HT1080 (cell line): ENCODE results near the gene SART1. TPM values are rescaled to one million over a fixed set of nuclear protein-coding genes. Genes with fewer than 3 reads are reported as not detected.
"Not testable (repeated sequence)": the region's sequence is repeated elsewhere in the genome, so short reads cannot be mapped to it uniquely, and the experiment has no call there.

ENCODE experiments used
- DNase-seq: peaks from one replicate; pipeline ENCODE4 v3.0.0-alpha.2; 2015; ENCODE audit warnings: low read depth
- total RNA-seq: library from RNA; depleted of rRNA; stranded (reverse); fragments of >200 nt; shearing (Covaris generic); gene quantifications from 2 replicates; pipeline ENCODE4 v1.2.3, GENCODE V29; 2014

SART1 gene
- total RNA-seq, 1 experiment from 2014 or later, result 112 TPM

GRCh38 chr11:65932558-65932919 is 29.0 kb upstream of the SART1 start:
- no peak for DNase-seq

- no peak for DNase-seq
Observed at GRCh38 chr11:65934014-65934413, 27.5 kb upstream of the SART1 start.

- DNase-seq, result no peak
Observed at GRCh38 chr11:65937766-65938165, 23.8 kb upstream of the SART1 start.

- no peak for DNase-seq
Observed at GRCh38 chr11:65941720-65942310, 19.7 kb upstream of the SART1 start.

- no peak for DNase-seq
Observed at GRCh38 chr11:65942531-65942930, 19.0 kb upstream of the SART1 start.

- DNase-seq, result no peak
Observed at GRCh38 chr11:65944191-65944590, 17.3 kb upstream of the SART1 start.

GRCh38 chr11:65944767-65945166 is 16.8 kb upstream of the SART1 start:
- no peak for DNase-seq

- no peak for DNase-seq
Observed at GRCh38 chr11:65945430-65945911, 16.1 kb upstream of the SART1 start, which contains the start of gene TSGA10IP. Gene TSGA10IP (plus strand): TSS chr11:65945480. CDS start chr11:65945676, 196 bp downstream.

- no peak for DNase-seq
Observed at GRCh38 chr11:65945941-65946558, 15.5 kb upstream of the SART1 start.

- DNase-seq, result no peak
Observed at GRCh38 chr11:65946655-65947054, 14.9 kb upstream of the SART1 start.

- no peak for DNase-seq
Observed at GRCh38 chr11:65947133-65947532, 14.4 kb upstream of the SART1 start.

- no peak for DNase-seq
Observed at GRCh38 chr11:65947603-65948125, 13.9 kb upstream of the SART1 start.

GRCh38 chr11:65950711-65951110 is 10.8 kb upstream of the SART1 start:
- DNase-seq, result not testable (repeated sequence)

GRCh38 chr11:65951641-65952040 is 9.9 kb upstream of the SART1 start:
- not testable (repeated sequence) for DNase-seq

- DNase-seq, result no peak
Observed at GRCh38 chr11:65952052-65952521, 9.4 kb upstream of the SART1 start.

- DNase-seq, result no peak
Observed at GRCh38 chr11:65953471-65953870, 8.1 kb upstream of the SART1 start.

GRCh38 chr11:65954771-65955170 is 6.8 kb upstream of the SART1 start:
- DNase-seq, result no peak

- no peak for DNase-seq
Observed at GRCh38 chr11:65958291-65958690, 3.2 kb upstream of the SART1 start.

- no peak for DNase-seq
Observed at GRCh38 chr11:65958774-65959420, 2.6 kb upstream of the SART1 start.

GRCh38 chr11:65960824-65961266 is 689 bp upstream of the SART1 start:
- no peak for DNase-seq

- no peak for DNase-seq
Observed at GRCh38 chr11:65962141-65962564, 619 bp downstream of the SART1 start.

- no peak for DNase-seq
Observed at GRCh38 chr11:65964906-65965305, 3.4 kb downstream of the SART1 start.
